ENCODE data around the gene HSPA12B. TPM values are rescaled to one million over a fixed set of nuclear protein-coding genes. Genes with fewer than 3 reads are reported as not detected.

Gene HSPA12B
- total RNA-seq, 1 experiment from 2014 or later: 0.21 TPM

DNA sequence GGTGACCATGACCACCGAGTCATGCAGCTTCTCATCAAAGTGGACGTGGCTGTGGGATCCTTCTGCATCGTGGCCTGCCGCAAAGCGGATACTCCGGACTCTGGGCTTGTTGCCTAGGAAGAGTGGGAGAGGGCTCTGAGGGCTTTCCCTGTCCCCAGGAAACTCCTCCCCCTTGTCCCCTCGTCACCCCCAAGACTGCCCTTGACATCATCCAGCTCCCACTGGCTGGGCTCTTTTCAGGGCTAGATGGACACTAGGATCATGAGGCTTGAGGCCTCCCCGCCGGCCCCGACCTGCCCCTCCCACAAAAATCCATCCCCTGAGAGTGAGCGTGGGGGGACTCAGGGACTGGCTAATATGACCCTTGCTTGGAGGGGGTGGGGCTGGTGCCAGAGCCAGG is 26.1 kb downstream of the HSPA12B start:
- in situ Hi-C loops (cut with HindIII; ENCODE audit: low pct_unique_long_range_greater_than_20kb, low sequenced_read_pairs): no loop called here
- DNase-seq (ENCODE audit: low read depth, low spot score): no peak
- Histone ChIP-seq H3K27ac (ENCODE audit: low read length) (no peak overlapping the region), H3K9me3 (ENCODE audit: control insufficient read depth, insufficient read depth, low read depth, low read length) (no peaks in the 10 kb centered on the region), H3K36me3 (ENCODE audit: control insufficient read depth, insufficient read depth, low read length) (no peaks in the 10 kb centered on the region), H3K4me3 (ENCODE audit: low read depth in 2 of 2, low read length in 2 of 2) (no peak overlapping the region), H3K27me3 (ENCODE audit: control insufficient read depth, insufficient read depth, low read length) (no peaks in the 10 kb centered on the region), H3K4me1 (ENCODE audit: control insufficient read depth, insufficient read depth, low read length) (no peaks in the 10 kb centered on the region)
- POLR2A ChIA-PET: no interaction called here
- TF ChIP-seq POLR2AphosphoS5 (IDR thresholded peaks at IDR 0.05; ENCODE audit: low read depth, low read length) (no peak), SIN3A (IDR thresholded peaks at IDR 0.05; ENCODE audit: borderline replicate concordance, insufficient read depth, low read depth, low read length) (no peak), TCF7L2 (IDR thresholded peaks at IDR 0.05; ENCODE audit: low read depth, low read length) (no peak)
- TF ChIP-seq, protein P1, sequence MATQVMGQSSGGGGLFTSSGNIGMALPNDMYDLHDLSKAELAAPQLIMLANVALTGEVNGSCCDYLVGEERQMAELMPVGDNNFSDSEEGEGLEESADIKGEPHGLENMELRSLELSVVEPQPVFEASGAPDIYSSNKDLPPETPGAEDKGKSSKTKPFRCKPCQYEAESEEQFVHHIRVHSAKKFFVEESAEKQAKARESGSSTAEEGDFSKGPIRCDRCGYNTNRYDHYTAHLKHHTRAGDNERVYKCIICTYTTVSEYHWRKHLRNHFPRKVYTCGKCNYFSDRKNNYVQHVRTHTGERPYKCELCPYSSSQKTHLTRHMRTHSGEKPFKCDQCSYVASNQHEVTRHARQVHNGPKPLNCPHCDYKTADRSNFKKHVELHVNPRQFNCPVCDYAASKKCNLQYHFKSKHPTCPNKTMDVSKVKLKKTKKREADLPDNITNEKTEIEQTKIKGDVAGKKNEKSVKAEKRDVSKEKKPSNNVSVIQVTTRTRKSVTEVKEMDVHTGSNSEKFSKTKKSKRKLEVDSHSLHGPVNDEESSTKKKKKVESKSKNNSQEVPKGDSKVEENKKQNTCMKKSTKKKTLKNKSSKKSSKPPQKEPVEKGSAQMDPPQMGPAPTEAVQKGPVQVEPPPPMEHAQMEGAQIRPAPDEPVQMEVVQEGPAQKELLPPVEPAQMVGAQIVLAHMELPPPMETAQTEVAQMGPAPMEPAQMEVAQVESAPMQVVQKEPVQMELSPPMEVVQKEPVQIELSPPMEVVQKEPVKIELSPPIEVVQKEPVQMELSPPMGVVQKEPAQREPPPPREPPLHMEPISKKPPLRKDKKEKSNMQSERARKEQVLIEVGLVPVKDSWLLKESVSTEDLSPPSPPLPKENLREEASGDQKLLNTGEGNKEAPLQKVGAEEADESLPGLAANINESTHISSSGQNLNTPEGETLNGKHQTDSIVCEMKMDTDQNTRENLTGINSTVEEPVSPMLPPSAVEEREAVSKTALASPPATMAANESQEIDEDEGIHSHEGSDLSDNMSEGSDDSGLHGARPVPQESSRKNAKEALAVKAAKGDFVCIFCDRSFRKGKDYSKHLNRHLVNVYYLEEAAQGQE (IDR thresholded peaks at IDR 0.05; ENCODE audit: insufficient read depth in 1 of 2, low read depth in 2 of 2, low read length in 1 of 2): no peak
- TF ChIP-seq, protein P2, sequence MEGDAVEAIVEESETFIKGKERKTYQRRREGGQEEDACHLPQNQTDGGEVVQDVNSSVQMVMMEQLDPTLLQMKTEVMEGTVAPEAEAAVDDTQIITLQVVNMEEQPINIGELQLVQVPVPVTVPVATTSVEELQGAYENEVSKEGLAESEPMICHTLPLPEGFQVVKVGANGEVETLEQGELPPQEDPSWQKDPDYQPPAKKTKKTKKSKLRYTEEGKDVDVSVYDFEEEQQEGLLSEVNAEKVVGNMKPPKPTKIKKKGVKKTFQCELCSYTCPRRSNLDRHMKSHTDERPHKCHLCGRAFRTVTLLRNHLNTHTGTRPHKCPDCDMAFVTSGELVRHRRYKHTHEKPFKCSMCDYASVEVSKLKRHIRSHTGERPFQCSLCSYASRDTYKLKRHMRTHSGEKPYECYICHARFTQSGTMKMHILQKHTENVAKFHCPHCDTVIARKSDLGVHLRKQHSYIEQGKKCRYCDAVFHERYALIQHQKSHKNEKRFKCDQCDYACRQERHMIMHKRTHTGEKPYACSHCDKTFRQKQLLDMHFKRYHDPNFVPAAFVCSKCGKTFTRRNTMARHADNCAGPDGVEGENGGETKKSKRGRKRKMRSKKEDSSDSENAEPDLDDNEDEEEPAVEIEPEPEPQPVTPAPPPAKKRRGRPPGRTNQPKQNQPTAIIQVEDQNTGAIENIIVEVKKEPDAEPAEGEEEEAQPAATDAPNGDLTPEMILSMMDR (IDR thresholded peaks at IDR 0.05): no peak
- intact Hi-C loops (cut with micrococcal nuclease; ENCODE audit: unreplicated experiment): no loop called here
- CTCF ChIA-PET: no interaction called here
- no peak for ATAC-seq
- BruUV-seq (replicated peaks): no TSS peak

DNA sequence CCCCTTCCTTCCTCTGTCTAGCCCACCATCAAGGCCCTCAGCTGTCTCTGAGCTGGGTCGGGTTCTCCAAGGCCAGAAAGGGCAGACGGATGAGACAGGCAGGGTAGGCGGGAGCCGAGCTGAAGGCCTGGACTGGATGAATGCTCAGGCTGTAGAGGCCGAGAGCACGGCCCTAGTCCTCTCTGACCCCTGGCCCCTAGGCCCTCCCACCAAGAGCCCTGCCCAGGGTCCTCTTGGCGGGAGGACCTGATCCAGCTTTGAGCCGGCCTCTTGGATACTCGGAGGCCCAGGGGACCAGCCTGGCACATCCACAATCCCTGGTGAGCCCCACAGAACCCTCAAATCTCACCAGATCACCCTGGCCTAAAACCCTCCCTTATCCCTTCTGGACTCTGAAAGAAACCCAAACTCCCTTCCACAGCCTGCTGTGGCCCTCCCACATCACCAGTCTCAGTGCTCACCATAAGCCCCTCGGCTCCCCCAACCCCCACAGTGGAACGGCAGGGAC is 26.9 kb downstream of the HSPA12B start:
- no peaks in the 10 kb centered on the region for H3K27me3 ChIP-seq (ENCODE audit: control insufficient read depth, insufficient read depth, low read length)
- BruUV-seq (replicated peaks): no TSS peak
- no peak overlapping the region for H3K4me3 ChIP-seq (ENCODE audit: low read depth in 2 of 2, low read length in 2 of 2)
- no peaks in the 10 kb centered on the region for H3K9me3 ChIP-seq (ENCODE audit: control insufficient read depth, insufficient read depth, low read depth, low read length)
- in situ Hi-C loops (cut with HindIII; ENCODE audit: low pct_unique_long_range_greater_than_20kb, low sequenced_read_pairs) (no loop called here), intact Hi-C loops (cut with micrococcal nuclease; ENCODE audit: unreplicated experiment) (no loop called here)
- no peak for DNase-seq (ENCODE audit: low read depth, low spot score)
- POLR2A ChIA-PET: no interaction called here
- TF ChIP-seq POLR2AphosphoS5 (IDR thresholded peaks at IDR 0.05; ENCODE audit: low read depth, low read length) (no peak), SIN3A (IDR thresholded peaks at IDR 0.05; ENCODE audit: borderline replicate concordance, insufficient read depth, low read depth, low read length) (no peak), TCF7L2 (IDR thresholded peaks at IDR 0.05; ENCODE audit: low read depth, low read length) (no peak)
- TF ChIP-seq, protein P1 (IDR thresholded peaks at IDR 0.05; ENCODE audit: insufficient read depth in 1 of 2, low read depth in 2 of 2, low read length in 1 of 2): no peak
- TF ChIP-seq, protein P2 (IDR thresholded peaks at IDR 0.05): no peak
- no peak for ATAC-seq
- CTCF ChIA-PET: no interaction called here
- H3K27ac ChIP-seq (ENCODE audit: low read length): no peak overlapping the region
- H3K36me3 ChIP-seq (ENCODE audit: control insufficient read depth, insufficient read depth, low read length): no peaks in the 10 kb centered on the region
- no peaks in the 10 kb centered on the region for H3K4me1 ChIP-seq (ENCODE audit: control insufficient read depth, insufficient read depth, low read length)
